OCI-LY1 (cell line): ENCODE measurements around the gene SEC14L1.

Experiments
- H2AFZ ChIP-seq: fragments of 200-600 bp; sonication (generic), shearing (Covaris generic); 2 replicates; pipeline ENCODE4 v1.6.0; 2014; ENCODE audit warnings: antibody characterized with exemption, mild to moderate bottlenecking, low read length
- H3F3A ChIP-seq: fragments of 200-600 bp; sonication (generic), shearing (Covaris generic); 2 replicates; pipeline ENCODE4 v1.6.0; 2014; ENCODE audit warnings: mild to moderate bottlenecking, antibody characterized with exemption, low read length, moderate library complexity; ENCODE audit not compliant: insufficient read depth
- H3K27ac ChIP-seq: fragments of 200-600 bp; sonication (generic); 2 replicates; pipeline ENCODE4 v1.5.1; 2014; ENCODE audit warnings: low read length, mixed run types, mild to moderate bottlenecking, low read depth; ENCODE audit not compliant: poor library complexity, severe bottlenecking
- H3K27me3 ChIP-seq: fragments of 200-600 bp; sonication (generic); 2 replicates; pipeline ENCODE4 v1.6.0; 2014; ENCODE audit warnings: antibody characterized with exemption, mild to moderate bottlenecking, low read length, moderate library complexity; ENCODE audit not compliant: insufficient read depth
- H3K36me3 ChIP-seq: fragments of 200-600 bp; sonication (generic); 2 replicates; pipeline ENCODE4 v1.6.1; 2014; ENCODE audit warnings: mild to moderate bottlenecking, antibody characterized with exemption, low read length, moderate library complexity, mixed read lengths; ENCODE audit not compliant: insufficient read depth
- H3K4me1 ChIP-seq: fragments of 200-600 bp; sonication (generic); 2 replicates; pipeline ENCODE4 v1.5.1; 2014; ENCODE audit warnings: mild to moderate bottlenecking, low read length, moderate library complexity; ENCODE audit not compliant: insufficient read depth, severe bottlenecking
- H3K4me2 ChIP-seq: fragments of 200-600 bp; sonication (generic), shearing (Covaris generic); 2 replicates; pipeline ENCODE4 v1.6.1; 2014; ENCODE audit warnings: low read length
- H3K4me3 ChIP-seq: fragments of 200-600 bp; sonication (generic); 2 replicates; pipeline ENCODE4 v1.5.1; 2014; ENCODE audit warnings: low read length, low read depth, mild to moderate bottlenecking, mixed read lengths; ENCODE audit not compliant: poor library complexity, severe bottlenecking
- H3K79me2 ChIP-seq: fragments of 200-600 bp; shearing (Covaris generic); 2 replicates; pipeline ENCODE4 v1.6.1; 2016; ENCODE audit warnings: mixed run types, low read length, mixed read lengths; ENCODE audit not compliant: insufficient read depth
- H3K9ac ChIP-seq: fragments of 200-600 bp; sonication (generic), shearing (Covaris generic); 2 replicates; pipeline ENCODE4 v1.6.1; 2014; ENCODE audit warnings: mild to moderate bottlenecking, low read length, mixed read lengths
- H3K9me2 ChIP-seq: fragments of 200-600 bp; sonication (generic), shearing (Covaris generic); 2 replicates; pipeline ENCODE4 v1.6.1; 2014; ENCODE audit warnings: low read depth, mild to moderate bottlenecking, low read length, mixed read lengths
- H3K9me3 ChIP-seq: fragments of 200-600 bp; shearing (Covaris generic); 2 replicates; pipeline ENCODE4 v1.6.1; 2014; ENCODE audit warnings: low read length, mixed read lengths
- H4K20me1 ChIP-seq: fragments of 200-600 bp; sonication (generic), shearing (Covaris generic); 2 replicates; pipeline ENCODE4 v1.6.0; 2016; ENCODE audit warnings: mild to moderate bottlenecking, low read length; ENCODE audit not compliant: insufficient read depth
- CTCF ChIP-seq: fragments of 200-600 bp; sonication (generic), shearing (Covaris generic); IDR thresholded peaks from 2 replicates; pipeline ENCODE4 v1.5.1; 2017; ENCODE audit warnings: mild to moderate bottlenecking, antibody characterized with exemption, low read length, moderate library complexity, mixed read lengths
- EZH2 ChIP-seq: fragments of 200-600 bp; sonication (generic), shearing (Covaris generic); IDR thresholded peaks from 2 replicates; pipeline ENCODE4 v1.8.0; 2017; ENCODE audit warnings: borderline replicate concordance, mixed run types, mild to moderate bottlenecking, antibody characterized with exemption, low read length, moderate library complexity, mixed read lengths

SEC14L1 gene

GRCh38 chr17:77111934-77112296 is 28.9 kb upstream of the SEC14L1 start:
- Histone ChIP-seq H3F3A (no peaks in the 10 kb centered on the region), H3K79me2 (no peaks in the 10 kb centered on the region), H3K9ac (no peak overlapping the region), H3K9me3 (no peaks in the 10 kb centered on the region), H3K36me3 (no peaks in the 10 kb centered on the region; the same call in 1 of the 2 replicates), H4K20me1 (no peaks in the 10 kb centered on the region), H3K27ac (no peak overlapping the region), H3K4me3 (no peak overlapping the region), H3K4me1 (peaks cover 23% of the 10 kb centered on the region), H3K27me3 (no peaks in the 10 kb centered on the region; the same call in 1 of the 2 replicates), H3K4me2 (no peak overlapping the region), H3K9me2 (no peaks in the 10 kb centered on the region), H2AFZ (no peak overlapping the region)
- TF ChIP-seq EZH2, result no peak
- no peak for TF ChIP-seq CTCF

DNA sequence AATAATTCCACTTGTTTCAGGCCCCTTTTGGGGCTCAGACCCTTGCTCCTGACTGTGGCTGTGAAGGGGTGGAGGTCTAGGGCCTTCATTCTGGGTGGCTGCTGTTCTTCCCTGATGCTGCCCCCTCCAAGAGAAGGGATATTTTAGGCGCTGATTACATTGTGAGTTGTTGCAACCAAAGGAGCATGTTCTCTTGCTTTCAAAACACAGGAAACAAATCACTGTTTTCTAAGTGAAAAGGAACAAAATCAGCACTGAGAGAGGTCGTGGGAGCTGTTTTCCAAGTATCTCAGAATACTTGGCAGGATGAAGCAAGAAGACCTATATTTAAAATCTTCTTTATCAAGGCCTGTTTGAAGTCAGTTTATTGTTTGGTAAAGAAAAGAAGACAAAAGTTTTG is 25.3 kb upstream of the SEC14L1 start:
- no peak overlapping the region for H3K4me2 ChIP-seq
- no peak overlapping the region for H3K27ac ChIP-seq
- no peak overlapping the region for H3K4me3 ChIP-seq
- no peaks in the 10 kb centered on the region; the same call in 1 of the 2 replicates for H3K36me3 ChIP-seq
- H3F3A ChIP-seq, result no peaks in the 10 kb centered on the region
- H3K9me3 ChIP-seq, result no peaks in the 10 kb centered on the region
- no peak overlapping the region for H3K9ac ChIP-seq
- H3K9me2 ChIP-seq, result no peaks in the 10 kb centered on the region
- no peaks in the 10 kb centered on the region; the same call in 1 of the 2 replicates for H3K27me3 ChIP-seq
- H4K20me1 ChIP-seq, result no peaks in the 10 kb centered on the region
- TF ChIP-seq CTCF (no peak), EZH2 (no peak)
- H3K4me1 ChIP-seq, result no peaks in the 10 kb centered on the region
- H3K79me2 ChIP-seq, result no peaks in the 10 kb centered on the region
- H2AFZ ChIP-seq, result no peak overlapping the region

- Histone ChIP-seq H3K9me3 (no peaks in the 10 kb centered on the region), H3K4me1 (no peaks in the 10 kb centered on the region), H3F3A (no peaks in the 10 kb centered on the region), H3K9ac (no peak overlapping the region), H3K36me3 (no peaks in the 10 kb centered on the region; the same call in 1 of the 2 replicates), H3K9me2 (no peaks in the 10 kb centered on the region), H3K4me2 (no peak overlapping the region), H3K4me3 (no peak overlapping the region), H3K79me2 (no peaks in the 10 kb centered on the region), H4K20me1 (no peaks in the 10 kb centered on the region), H3K27ac (no peak overlapping the region), H3K27me3 (no peaks in the 10 kb centered on the region; the same call in 1 of the 2 replicates), H2AFZ (no peak overlapping the region)
- no peak for TF ChIP-seq CTCF
- TF ChIP-seq EZH2, result no peak
Measured at GRCh38 chr17:77115947-77116346, 24.8 kb upstream of the SEC14L1 start.
